NCI-H82 treated with DMSO at 0.1 percent for 48 hours (cell line): ENCODE results near the gene AICDA.
"Not testable (repeated sequence)": the region's sequence is repeated elsewhere in the genome, so short reads cannot be mapped to it uniquely, and the experiment has no call there.

Experiments
- DNase-seq: peaks from one replicate; lab custom pipeline; 2025; ENCODE audit not compliant: unreplicated experiment; lab: John Stamatoyannopoulos, UW

Gene AICDA

GRCh38 chr12:8613881-8614280 is 1.2 kb upstream of the AICDA start:
- DNase-seq: not testable (repeated sequence)

- DNase-seq: peak; percentile 73
These were observed 3.5 kb downstream of the AICDA start for GRCh38 chr12:8609061-8609570.

- no peak for DNase-seq
These were observed 5.8 kb downstream of the AICDA start for GRCh38 chr12:8606890-8607289.

GRCh38 chr12:8605057-8605456 is 7.6 kb downstream of the AICDA start:
- no peak for DNase-seq

- no peak for DNase-seq
These were observed 8.8 kb downstream of the AICDA start for GRCh38 chr12:8603856-8604255.

GRCh38 chr12:8603286-8603685 is 9.4 kb downstream of the AICDA start:
- no peak for DNase-seq

- no peak for DNase-seq
These were observed 16.1 kb downstream of the AICDA start for GRCh38 chr12:8596561-8596960.

GRCh38 chr12:8594072-8594471 is 18.6 kb downstream of the AICDA start:
- DNase-seq: no peak

- DNase-seq: no peak
These were observed 19.4 kb downstream of the AICDA start for GRCh38 chr12:8593246-8593645.

GRCh38 chr12:8590842-8591545 is 21.7 kb downstream of the AICDA start:
- DNase-seq: no peak

GRCh38 chr12:8589679-8590078 is 23.0 kb downstream of the AICDA start:
- DNase-seq: no peak

- not testable (repeated sequence) for DNase-seq
These were observed 28.2 kb downstream of the AICDA start for GRCh38 chr12:8584478-8584877.

GRCh38 chr12:8584004-8584403 is 28.7 kb downstream of the AICDA start:
- DNase-seq: no peak

- DNase-seq: no peak
These were observed 31.4 kb downstream of the AICDA start for GRCh38 chr12:8581098-8581784.

- no peak for DNase-seq
These were observed 34.8 kb downstream of the AICDA start for GRCh38 chr12:8577879-8578278.

GRCh38 chr12:8572507-8572906 is 40.2 kb downstream of the AICDA start:
- no peak for DNase-seq

GRCh38 chr12:8566525-8566924 is 46.1 kb downstream of the AICDA start:
- DNase-seq: no peak

- DNase-seq: not testable (repeated sequence)
These were observed 46.6 kb downstream of the AICDA start for GRCh38 chr12:8566052-8566451.

- no peak for DNase-seq
These were observed 48.0 kb downstream of the AICDA start for GRCh38 chr12:8564656-8565055.

- DNase-seq: no peak
These were observed 49.3 kb downstream of the AICDA start for GRCh38 chr12:8563356-8563755.

- no peak for DNase-seq
These were observed 50.3 kb downstream of the AICDA start for GRCh38 chr12:8562310-8562709.

- no peak for DNase-seq
These were observed 51.6 kb downstream of the AICDA start for GRCh38 chr12:8561011-8561410.
